ENCODE results near the gene S100A11. TPM values are rescaled to one million over a fixed set of nuclear protein-coding genes. Genes with fewer than 3 reads are reported as not detected.

Gene S100A11
- polyA plus RNA-seq, 1 of the 3 experiments (the other 2 are of a cell fraction): 736 TPM

- no peak; the same call in 1 of the 2 replicates for TF ChIP-seq REST (IDR thresholded peaks at IDR 0.05; ENCODE audit: low read depth, low read length)
- no peak for TF ChIP-seq RCOR1 (IDR thresholded peaks at IDR 0.05; ENCODE audit: low read length)
- TF ChIP-seq IRF3 (IDR thresholded peaks at IDR 0.05; ENCODE audit: low read depth, low read length): no peak
- peak; percentile 78 for TF ChIP-seq PBX3 (IDR thresholded peaks at IDR 0.05)
Observed at GRCh38 chr1:151992303-151993083, 44.3 kb downstream of the S100A11 start (continued).

GRCh38 chr1:151991663-151992302 lies 45.0 kb downstream of the S100A11 start:
- Histone ChIP-seq H3K4me2 (peak overlapping the region; percentile 84), H3K27ac (ENCODE audit: low read depth in 2 of 2, low read length in 1 of 2) (peak overlapping the region; percentile 95 to 96), H3K9me3 (no peaks in the 10 kb centered on the region), H4K20me1 (ENCODE audit: insufficient read depth) (peaks cover 29% of the 10 kb centered on the region), H3K9me2 (no peaks in the 10 kb centered on the region), H3K36me3 (replicated peaks in 1 of 2; ENCODE audit: control insufficient read depth in 1 of 2, insufficient read depth in 2 of 2, low read length in 1 of 2) (no peaks in the 10 kb centered on the region), H3K4me3 (ENCODE audit: low read depth in 2 of 2, low read length in 1 of 2) (peak overlapping the region; percentile 73 to 83; a peak in 3 of 4 replicates), H3K79me2 (ENCODE audit: insufficient read depth) (peaks cover 62% of the 10 kb centered on the region), H3K27me3 (ENCODE audit: insufficient read depth) (no peaks in the 10 kb centered on the region), H3K4me1 (ENCODE audit: control insufficient read depth in 1 of 2, insufficient read depth in 2 of 2, low read depth in 1 of 2, low read length in 1 of 2) (peaks cover 28 to 45% of the 10 kb centered on the region in 2 experiments), H2AFZ (ENCODE audit: low read depth) (no peak overlapping the region), H3K9ac (peak overlapping the region; percentile 92; the same call in 1 of the 2 replicates), H3F3A (replicated peaks; ENCODE audit: insufficient read depth) (peaks cover 63% of the 10 kb centered on the region)
- ChIA-PET CTCF (interaction anchor here (0.6 to 2.1 kb wide), 5 partner anchors 10 to 58 kb away, joined by 3 to 13 read pairs (median 3); no protein-coding TSS in a partner anchor), POLR2A (no interaction called here)
- WGBS (ENCODE audit: low lambda C conversion rate): 16% methylated on average over 6 of the region's 6 CpGs
- TF ChIP-seq MXI1 (IDR thresholded peaks at IDR 0.05; ENCODE audit: low read depth, low read length) (no peak), IRF3 (IDR thresholded peaks at IDR 0.05; ENCODE audit: low read depth, low read length) (no peak)
- DNase-seq: no peak
